SIG-M5 (cell line): ENCODE measurements around the gene SDHC.
"Not testable (repeated sequence)": the region's sequence is repeated elsewhere in the genome, so short reads cannot be mapped to it uniquely, and the experiment has no call there.

Experiments used
- DNase-seq: peaks from one replicate; lab custom pipeline; 2025; lab: John Stamatoyannopoulos, UW

The SDHC gene

DNA sequence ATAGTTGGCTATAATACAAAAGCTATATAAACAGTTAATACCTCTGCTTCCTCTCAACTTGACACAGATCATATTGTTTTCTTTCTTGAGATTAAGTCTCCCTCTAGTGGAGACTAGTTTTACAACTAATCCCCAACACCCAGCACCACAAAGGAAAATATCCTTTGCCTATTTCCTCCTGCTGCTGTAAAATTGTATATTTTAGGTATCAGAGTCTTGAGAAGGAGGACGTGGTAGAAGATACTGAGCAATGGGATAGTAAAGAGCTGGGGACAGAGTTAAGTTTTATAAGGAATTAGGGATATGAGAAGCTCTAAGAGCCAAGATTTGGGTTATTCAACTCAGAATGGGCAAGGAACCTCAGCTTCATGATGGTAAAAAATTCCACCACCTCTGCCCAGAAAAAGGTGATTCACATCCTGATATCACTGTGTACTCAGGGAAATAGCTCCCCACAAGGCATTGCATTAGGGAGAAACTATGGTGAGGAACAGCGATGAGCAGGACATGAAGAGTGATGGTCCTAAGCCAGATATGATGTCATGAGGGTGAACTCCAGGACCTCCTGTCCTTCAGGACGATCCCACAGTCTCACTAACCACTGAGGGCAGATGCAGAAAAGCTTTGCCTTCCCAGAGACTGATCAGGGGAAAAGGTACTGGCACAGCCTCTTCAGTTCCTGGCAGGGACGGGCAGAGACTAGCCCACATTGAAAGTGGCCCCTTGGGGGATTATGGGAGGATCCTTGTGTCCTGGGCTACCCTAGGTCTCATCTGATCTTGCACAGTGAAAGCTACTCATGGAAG is 68.2 kb downstream of the SDHC start:
- DNase-seq: no peak

DNA sequence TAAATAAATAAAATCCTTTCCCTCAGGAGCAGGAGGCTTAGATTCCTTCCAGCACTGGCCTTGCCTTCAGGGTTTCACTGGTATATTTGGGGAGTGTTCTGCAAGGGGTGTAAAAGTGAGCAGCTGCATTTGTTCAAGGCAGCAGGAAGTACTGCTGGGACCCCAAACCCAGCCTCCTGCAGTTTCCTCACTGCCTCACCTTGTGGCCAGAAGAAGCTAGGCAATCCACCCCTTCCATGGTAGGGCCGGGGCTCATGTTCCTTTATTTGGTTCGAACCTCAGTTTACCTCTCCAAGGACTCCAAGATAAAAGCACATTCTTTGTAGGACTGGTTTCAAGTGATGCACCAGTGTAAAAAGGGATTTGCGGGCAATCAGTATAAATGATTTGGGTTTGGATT is 74.5 kb downstream of the SDHC start:
- no peak for DNase-seq

DNA sequence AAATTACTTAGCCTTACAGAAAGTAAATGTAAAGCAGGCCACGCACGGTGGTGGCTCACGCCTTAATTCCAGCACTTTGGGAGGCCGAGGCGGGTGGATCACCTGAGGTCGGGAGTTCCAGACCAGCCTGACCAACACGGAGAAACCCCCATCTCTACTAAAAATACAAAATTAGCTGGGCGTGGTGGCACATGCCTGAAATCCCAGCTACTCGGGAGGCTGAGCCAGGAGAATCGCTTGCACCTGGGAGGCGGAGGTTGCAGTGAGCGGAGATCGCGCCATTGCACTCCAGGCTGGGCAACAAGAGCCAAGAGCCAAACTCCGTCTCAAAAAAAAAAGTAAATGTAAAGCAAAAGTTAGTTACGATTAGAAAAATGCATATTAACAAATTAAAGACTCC is 75.0 kb downstream of the SDHC start:
- DNase-seq: not testable (repeated sequence)

DNA sequence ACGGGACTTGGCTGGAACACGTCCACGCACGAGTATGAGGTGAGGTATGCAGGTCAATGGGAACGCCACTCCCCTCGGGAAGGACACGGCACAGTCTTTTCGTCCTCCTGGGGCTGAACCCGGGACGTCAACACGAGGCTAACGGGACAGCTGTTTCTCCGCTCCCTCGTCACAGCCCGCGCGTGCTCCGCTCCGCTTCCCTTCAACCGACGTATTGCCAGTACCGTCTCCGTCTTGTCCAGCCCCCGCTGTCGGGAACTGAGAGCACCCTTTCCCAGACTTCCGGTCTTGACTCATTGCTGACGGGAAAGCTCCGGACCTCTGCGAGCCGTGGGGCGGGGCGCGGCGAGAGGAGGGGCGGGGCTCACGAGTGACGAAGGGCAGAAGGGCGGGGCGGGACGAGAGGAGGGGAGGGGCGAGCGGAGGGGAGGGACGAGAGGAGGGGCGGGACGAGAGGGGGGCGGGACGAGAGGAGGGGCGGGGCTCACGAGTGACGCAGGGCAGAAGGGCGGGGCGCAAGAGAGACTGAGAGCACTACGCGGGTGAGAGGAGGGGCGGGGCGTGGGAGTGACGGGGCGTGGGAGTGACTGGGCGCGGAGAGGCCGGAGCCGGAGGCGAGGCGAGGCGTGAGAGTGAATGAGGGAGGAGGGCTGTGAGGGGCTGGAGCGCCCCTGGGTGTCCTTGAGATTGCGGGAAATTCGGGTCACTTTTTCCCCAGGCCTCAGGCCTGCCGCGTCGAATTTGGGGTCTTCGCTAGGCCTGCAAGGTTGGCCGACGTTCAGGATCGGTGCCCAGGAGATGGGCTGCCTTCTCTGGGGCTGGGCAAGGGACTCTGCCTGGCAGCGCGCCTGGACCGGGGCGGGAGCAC is 75.7 kb downstream of the SDHC start:
- DNase-seq: peak; percentile 92

DNA sequence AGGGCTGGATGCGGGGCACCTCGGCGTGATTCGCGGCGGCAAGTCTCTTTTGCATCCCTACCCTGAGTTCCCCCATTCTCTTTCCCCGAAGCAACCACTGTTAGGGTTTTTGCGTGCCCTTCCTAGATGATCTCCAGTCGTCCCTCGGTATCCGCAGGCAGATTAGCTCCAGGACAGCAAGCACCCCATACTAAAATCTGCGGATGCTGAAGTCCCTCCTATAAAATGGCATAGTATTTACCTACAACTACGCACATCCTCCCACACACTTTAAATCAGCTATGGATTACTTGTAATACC is 76.3 kb downstream of the SDHC start:
- no peak for DNase-seq

DNA sequence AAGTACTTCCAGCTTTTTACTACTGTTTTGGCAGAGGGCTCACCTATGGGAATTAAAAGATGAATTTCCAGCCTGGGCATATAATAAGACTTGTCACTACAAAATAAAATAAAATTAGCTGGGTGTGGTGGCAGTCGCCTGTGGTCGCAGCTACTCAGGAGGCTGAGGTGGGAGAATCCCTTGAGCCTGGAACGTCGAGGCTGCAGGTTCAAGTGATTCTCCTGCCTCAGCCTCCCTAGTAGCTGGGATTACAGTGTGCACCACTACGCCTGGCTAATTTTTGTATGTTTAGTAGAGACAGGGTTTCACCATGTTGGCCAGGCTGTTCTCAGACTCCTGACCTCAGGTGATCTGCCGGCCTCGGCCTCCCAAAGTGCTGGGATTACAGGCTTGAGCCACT is 77.0 kb downstream of the SDHC start:
- not testable (repeated sequence) for DNase-seq

DNA sequence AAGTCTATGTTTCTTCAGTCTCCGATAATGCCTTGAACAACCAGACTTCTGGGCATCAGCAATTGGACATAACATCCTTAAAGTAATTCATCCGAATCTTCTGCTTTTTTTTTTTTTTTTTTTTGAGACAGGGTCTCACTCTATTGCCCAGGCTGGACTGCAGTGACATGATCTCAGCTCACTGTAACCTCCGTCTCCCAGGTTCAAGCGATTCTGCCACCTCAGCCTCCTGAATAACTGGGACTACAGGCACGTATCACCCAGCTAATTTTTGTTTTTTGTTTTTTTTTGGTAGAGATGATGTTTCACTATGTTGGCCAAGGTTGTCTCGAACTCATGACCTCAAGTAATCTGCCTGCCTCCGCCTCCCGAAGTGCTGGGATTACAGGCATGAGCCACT is 77.4 kb downstream of the SDHC start:
- no peak for DNase-seq

DNA sequence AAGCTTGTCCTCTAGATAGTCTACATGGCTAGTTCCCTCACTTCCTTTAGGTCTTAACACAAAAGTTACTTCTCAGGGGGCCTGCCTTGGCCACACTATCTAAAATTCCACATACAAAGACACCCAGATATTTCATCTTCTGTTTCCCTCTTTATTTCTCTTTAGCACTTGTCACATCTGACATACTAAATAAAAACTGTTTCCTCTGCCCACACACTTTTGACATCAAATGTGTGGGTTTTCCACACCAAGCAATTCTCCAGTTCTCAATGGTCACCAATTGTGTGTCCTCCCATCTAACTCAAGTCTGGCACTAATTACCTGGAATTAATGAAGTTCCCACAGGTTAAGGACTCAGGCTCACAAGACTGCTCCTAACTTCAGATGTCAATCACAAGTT is 79.0 kb downstream of the SDHC start:
- no peak for DNase-seq

DNA sequence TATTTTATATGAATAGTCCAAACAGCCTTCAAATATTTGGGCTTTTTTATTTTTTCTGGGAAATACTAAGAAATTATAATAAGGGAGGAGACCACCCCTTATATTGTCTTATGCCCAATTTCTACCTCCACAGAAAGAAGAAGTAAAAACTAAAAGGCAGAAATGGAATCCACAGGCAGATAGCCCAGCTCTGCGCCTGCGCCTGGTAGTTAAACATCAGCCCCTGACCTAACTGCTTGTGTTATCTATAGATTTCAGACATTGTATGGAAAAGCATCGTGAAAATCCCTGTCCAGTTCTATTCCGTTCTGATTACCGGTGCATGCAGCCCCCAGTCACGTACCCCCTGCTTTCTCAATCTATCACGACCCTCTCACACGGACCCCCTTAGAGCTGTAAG is 82.9 kb downstream of the SDHC start:
- not testable (repeated sequence) for DNase-seq

DNA sequence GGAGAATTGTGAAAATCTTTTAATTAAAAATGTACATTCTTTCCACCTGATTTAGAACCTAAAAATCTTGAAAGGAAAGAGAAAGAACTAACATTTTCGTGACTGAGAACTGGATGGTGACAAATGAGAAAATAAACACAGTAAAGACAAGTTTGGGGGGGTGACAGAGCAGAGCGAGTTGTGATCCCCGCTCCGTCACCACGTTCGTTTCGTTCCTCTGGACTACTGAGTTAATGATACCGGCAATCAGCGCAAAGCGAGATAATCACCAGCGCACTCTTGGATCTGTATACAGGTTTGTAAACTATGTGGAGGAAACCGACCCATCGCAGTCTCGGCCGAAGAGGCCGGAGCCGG is 84.7 kb downstream of the SDHC start:
- no peak for DNase-seq

DNA sequence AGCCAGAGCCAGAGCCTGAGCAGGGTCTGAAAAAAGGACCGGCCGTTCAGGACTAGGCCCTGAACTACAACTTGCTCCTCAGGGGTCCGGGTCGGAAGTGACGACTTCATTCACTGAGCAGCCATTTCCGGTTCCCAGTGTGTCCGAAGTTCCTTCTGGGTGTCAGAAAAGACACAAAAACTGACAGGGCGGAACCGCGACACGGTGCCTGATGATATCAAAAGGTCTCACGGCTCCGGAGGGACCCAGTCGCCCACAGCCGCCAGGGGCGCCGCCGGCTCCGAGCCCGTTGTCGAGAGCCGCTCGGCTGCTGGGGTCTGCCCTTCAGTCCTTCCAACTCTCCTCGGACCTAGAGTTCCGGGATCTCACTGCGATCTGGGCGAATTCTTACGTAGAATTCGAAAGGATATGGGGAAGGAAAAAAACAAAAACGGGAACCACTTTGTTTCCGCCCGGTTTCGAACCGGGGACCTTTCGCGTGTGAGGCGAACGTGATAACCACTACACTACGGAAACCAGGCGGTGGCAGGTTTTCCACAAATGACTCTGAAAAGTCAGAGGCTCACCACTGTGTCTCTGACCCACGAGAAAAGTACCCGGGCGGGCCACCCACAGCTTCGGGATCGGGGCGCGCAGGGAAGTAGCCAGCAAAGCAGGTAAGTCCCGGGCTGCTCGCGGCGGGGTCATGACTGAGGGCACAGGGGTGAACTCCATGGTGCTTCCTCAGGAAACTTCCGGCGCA is 85.2 kb downstream of the SDHC start:
- peak; percentile 66 for DNase-seq

DNA sequence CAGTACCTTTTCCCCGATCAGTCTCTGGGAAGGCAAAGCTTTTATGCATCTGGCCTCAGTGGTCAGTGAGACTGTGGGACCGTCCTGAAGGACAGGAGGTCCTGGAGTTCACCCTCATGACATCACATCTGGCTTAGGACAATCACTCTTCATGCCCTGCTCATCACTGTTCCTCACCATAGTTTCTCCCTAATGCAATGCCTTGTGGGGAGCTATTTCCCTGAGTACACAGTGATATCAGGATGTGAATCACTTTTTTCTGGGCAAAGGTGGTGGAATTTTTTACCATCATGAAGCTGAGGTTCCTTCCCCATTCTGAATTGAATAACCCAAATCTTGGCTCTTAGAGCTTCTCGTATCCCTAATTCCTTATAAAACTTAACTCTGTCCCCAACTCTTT is 88.3 kb downstream of the SDHC start:
- DNase-seq: no peak

DNA sequence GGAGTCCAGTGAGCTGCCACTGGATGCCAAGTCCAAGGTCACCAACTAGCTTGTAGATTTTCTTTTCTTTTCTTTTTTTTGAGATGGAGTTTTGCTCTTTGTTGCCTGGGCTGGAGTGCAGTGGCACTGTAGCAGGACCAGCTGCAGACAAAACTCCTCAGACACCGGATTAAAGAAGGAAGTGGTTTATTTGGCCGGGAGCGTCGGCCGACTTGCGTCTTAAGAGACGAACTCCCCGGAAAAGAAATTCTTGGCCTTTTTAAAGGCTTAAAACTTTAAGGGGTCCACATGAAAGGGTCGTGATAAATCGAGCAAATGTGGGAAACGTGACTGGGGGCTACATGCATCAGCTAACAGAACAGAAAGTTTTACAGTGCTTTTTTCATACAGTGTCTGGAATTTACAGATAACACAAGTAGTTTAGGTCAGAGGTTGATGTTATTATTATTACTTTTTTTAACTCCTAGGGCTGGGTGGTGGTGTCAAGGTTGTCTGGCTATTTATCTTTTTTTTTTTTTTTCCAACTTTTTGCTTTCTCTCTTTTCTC is 89.9 kb downstream of the SDHC start:
- no peak for DNase-seq

DNA sequence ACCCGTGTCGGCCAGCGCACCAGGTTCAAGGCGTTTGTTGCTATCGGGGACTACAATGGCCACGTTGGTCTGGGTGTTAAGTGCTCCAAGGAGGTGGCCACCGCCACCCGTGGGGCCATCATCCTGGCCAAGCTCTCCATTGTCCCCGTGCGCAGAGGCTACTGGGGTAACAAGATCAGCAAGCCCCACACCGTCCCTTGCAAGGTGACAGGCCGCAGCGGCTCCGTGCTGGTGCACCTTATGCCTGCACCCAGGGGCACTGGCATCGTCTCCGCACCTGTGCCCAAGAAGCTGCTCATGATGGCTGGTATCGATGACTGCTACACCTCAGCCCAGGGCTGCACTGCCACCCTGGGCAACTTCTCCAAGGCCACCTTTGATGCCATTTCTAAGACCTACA is 92.4 kb downstream of the SDHC start:
- DNase-seq: not testable (repeated sequence)

DNA sequence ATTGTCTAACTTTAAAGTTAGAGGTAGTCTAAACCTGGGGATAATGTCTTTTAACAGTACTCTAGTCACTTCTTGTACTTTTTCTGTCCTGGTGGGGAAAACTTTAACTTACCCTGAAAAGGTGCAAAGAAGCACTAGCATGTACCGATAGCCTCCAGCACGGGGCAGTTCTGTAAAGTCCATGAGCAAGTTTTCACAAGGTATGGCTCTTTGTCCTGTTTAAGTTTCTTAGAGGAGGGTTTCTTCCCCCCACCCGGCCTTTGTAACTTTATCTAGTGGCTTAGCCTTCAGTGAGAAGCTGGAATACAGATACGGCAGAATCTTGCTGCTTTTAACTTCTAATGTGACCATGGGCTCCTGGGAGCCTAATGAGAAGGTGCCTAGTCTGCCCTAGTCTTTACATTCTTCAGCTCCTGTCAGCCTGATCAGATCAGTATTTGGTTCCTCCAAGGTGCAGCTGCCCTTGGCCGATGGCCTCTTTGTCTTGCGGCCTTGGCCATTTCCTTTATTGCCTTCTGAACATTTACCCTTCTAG is 93.3 kb downstream of the SDHC start:
- no peak for DNase-seq

DNA sequence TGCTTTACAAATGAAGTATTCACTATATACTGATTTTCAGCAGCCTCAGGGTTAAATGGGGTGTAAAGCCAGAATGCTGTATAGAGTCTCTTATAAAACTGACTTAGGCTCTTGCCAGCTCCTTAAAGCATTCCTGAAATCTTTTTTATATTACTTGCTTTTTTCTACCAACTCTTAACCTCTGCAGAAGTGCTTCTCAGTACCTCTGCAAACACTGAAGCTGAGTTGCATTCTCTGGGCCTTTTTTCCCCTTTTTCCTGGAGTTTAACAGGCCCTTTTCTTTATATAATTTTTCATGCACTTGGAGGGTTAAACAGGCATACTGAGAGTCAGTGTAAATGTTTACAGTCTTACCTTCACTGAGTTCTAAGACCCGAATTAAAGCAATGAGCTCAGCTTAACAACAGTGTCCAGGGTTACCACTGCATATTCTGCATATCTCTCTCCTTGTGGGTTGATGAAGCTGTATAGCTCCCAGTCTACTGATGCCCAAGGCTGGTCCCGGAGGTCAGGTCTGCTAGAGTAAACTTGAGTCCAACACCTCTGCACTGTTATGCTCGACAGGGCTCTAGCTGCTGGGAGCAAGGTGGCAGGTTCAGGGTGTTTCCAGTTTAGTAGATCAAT is 94.4 kb downstream of the SDHC start:
- DNase-seq: no peak

DNA sequence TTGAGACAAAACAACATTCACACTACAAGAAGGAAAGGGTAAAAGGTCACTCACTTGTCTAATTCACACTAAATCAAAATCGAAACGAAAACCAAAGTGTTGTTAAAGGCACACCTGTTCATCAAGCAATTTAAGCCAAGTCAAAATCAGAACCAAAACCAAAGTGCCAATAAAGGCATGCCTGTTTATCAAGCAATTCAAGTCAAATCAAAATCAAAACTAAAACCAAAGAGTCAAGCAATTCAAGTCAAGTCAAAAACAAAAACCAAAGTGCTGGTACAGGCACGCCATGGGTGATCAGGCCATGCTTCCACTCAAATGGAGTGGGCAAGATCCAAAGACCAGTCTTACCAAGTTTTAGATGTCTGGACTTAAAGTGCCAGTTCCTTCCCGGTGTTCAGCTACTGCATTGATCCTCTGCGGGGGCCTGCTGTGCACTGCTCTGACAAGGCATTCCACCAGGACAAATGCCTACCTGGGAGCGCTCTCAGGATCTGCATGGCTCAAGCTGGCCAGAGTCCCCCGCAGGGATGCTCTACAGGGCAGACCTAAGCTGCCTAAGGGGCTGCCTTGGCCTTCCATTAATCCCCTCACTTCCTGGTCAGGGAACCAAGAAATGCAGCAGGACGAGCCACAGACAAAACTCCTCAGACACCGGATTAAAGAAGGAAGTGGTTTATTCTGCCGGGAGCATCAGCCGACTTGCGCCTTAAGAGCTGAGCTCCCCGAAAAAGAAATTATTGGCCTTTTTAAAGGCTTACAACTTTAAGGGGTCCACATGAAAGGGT is 95.9 kb downstream of the SDHC start:
- DNase-seq: not testable (repeated sequence)

DNA sequence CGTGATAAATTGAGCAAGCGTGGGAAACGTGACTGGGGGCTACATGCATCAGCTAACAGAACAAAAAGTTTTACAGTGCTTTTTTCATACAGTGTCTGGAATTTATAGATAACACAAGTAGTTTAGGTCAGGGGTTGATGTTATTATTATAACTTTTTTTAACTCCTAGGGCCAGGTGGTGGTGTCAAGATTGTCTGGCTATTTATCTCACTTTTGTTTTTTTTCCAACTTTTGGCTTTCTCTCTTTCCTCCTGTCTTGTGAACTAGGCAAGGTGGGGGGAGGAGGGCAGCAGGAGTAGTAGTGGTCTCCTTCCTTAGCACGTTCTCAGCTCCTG is 96.4 kb downstream of the SDHC start:
- not testable (repeated sequence) for DNase-seq
